GM21529 (cell line): Measurements from ENCODE around the gene PDE4D.
A peak's percentile ranks its signal among the peaks of the same experiment; 100 is the strongest.
"Not testable (repeated sequence)": the region's sequence is repeated elsewhere in the genome, so short reads cannot be mapped to it uniquely, and the experiment has no call there.

Source experiments
- ATAC-seq: cut with Tn5 transposase; IDR thresholded peaks from one replicate; pipeline ENCODE4 v1.9.1; 2021; ENCODE audit not compliant: unreplicated experiment

PDE4D gene

GRCh38 chr5:59390074-59390659 lies 503.4 kb downstream of the PDE4D start:
- ATAC-seq, result no peak

GRCh38 chr5:59387127-59387526 lies 506.4 kb downstream of the PDE4D start:
- ATAC-seq, result no peak

GRCh38 chr5:59385700-59386099 lies 507.8 kb downstream of the PDE4D start:
- ATAC-seq, result no peak

- peak; percentile 96 for ATAC-seq
Measured at GRCh38 chr5:59380350-59380951, 513.1 kb downstream of the PDE4D start.

GRCh38 chr5:59374036-59374435 lies 519.5 kb downstream of the PDE4D start:
- ATAC-seq, result not testable (repeated sequence)

GRCh38 chr5:59371525-59372127 lies 521.9 kb downstream of the PDE4D start:
- ATAC-seq, result peak; percentile 83

GRCh38 chr5:59368951-59369350 lies 524.6 kb downstream of the PDE4D start:
- no peak for ATAC-seq

GRCh38 chr5:59367791-59368394 lies 525.6 kb downstream of the PDE4D start:
- peak; percentile 46 for ATAC-seq

- ATAC-seq, result no peak
Measured at GRCh38 chr5:59366784-59367183, 526.7 kb downstream of the PDE4D start.

GRCh38 chr5:59362438-59362837 lies 531.1 kb downstream of the PDE4D start:
- no peak for ATAC-seq

GRCh38 chr5:59361454-59361853 lies 532.1 kb downstream of the PDE4D start:
- no peak for ATAC-seq

GRCh38 chr5:59360130-59360555 lies 533.4 kb downstream of the PDE4D start:
- no peak for ATAC-seq

GRCh38 chr5:59358005-59358861 lies 535.3 kb downstream of the PDE4D start:
- ATAC-seq, result no peak

- ATAC-seq, result no peak
Measured at GRCh38 chr5:59357381-59357977, 536.0 kb downstream of the PDE4D start.

GRCh38 chr5:59356813-59357380 lies 536.6 kb downstream of the PDE4D start:
- ATAC-seq, result no peak

- no peak for ATAC-seq
Measured at GRCh38 chr5:59354811-59355210, 538.7 kb downstream of the PDE4D start.

- ATAC-seq, result no peak
Measured at GRCh38 chr5:59354274-59354673, 539.3 kb downstream of the PDE4D start.

- no peak for ATAC-seq
Measured at GRCh38 chr5:59351076-59351794, 542.3 kb downstream of the PDE4D start.

GRCh38 chr5:59348189-59348588 lies 545.3 kb downstream of the PDE4D start:
- ATAC-seq, result no peak

GRCh38 chr5:59346982-59347381 lies 546.5 kb downstream of the PDE4D start:
- no peak for ATAC-seq
